ENCODE results near the gene SYCP2L.
"Not testable (repeated sequence)": the region's sequence is repeated elsewhere in the genome, so short reads cannot be mapped to it uniquely, and the experiment has no call there.

DNA sequence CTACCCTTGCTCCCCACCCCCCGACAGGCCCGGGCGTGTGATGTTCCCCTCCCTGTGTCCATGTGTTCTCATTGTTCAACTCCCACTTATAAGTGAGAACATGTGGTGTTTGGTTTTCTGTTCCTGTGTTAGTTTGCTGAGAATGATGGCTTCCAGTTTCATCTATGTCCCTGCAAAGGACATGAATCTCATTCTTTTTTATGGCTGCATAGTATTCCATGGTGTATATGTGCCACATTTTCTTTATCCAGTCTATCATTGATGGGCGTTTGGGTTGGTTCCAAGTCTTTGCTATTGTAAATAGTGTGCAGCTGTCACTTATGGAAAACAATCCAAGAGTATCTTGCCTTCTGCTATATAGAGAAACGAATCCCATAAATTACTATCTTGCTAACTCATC, 116.4 kb downstream of the SYCP2L start:
- TF ChIP-seq, protein P1, sequence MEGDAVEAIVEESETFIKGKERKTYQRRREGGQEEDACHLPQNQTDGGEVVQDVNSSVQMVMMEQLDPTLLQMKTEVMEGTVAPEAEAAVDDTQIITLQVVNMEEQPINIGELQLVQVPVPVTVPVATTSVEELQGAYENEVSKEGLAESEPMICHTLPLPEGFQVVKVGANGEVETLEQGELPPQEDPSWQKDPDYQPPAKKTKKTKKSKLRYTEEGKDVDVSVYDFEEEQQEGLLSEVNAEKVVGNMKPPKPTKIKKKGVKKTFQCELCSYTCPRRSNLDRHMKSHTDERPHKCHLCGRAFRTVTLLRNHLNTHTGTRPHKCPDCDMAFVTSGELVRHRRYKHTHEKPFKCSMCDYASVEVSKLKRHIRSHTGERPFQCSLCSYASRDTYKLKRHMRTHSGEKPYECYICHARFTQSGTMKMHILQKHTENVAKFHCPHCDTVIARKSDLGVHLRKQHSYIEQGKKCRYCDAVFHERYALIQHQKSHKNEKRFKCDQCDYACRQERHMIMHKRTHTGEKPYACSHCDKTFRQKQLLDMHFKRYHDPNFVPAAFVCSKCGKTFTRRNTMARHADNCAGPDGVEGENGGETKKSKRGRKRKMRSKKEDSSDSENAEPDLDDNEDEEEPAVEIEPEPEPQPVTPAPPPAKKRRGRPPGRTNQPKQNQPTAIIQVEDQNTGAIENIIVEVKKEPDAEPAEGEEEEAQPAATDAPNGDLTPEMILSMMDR (IDR thresholded peaks at IDR 0.05; ENCODE audit: extremely low read depth in 1 of 2, insufficient read depth in 1 of 2, low read depth in 1 of 2, low read length in 2 of 2) = not testable (repeated sequence)
- TF ChIP-seq MYC (IDR thresholded peaks at IDR 0.05; ENCODE audit: low read depth, low read length); POLR2A (IDR thresholded peaks at IDR 0.05; ENCODE audit: low read depth, low read length); EZH2 (IDR thresholded peaks at IDR 0.05; ENCODE audit: borderline replicate concordance, low read depth, low read length, severe bottlenecking); POLR2AphosphoS5 (IDR thresholded peaks at IDR 0.05; ENCODE audit: insufficient read depth, low read depth, low read length); FOS (IDR thresholded peaks at IDR 0.05; ENCODE audit: borderline replicate concordance, insufficient read depth, low read length): not testable (repeated sequence)
